ENCODE results near the gene TMPO. TPM values are rescaled to one million over a fixed set of nuclear protein-coding genes. Genes with fewer than 3 reads are reported as not detected.
A peak's percentile ranks its signal among the peaks of the same experiment; 100 is the strongest.
"Not testable (repeated sequence)": the region's sequence is repeated elsewhere in the genome, so short reads cannot be mapped to it uniquely, and the experiment has no call there.

The TMPO gene
- total RNA-seq = 98.7 and 191 TPM in 2 replicates

DNA sequence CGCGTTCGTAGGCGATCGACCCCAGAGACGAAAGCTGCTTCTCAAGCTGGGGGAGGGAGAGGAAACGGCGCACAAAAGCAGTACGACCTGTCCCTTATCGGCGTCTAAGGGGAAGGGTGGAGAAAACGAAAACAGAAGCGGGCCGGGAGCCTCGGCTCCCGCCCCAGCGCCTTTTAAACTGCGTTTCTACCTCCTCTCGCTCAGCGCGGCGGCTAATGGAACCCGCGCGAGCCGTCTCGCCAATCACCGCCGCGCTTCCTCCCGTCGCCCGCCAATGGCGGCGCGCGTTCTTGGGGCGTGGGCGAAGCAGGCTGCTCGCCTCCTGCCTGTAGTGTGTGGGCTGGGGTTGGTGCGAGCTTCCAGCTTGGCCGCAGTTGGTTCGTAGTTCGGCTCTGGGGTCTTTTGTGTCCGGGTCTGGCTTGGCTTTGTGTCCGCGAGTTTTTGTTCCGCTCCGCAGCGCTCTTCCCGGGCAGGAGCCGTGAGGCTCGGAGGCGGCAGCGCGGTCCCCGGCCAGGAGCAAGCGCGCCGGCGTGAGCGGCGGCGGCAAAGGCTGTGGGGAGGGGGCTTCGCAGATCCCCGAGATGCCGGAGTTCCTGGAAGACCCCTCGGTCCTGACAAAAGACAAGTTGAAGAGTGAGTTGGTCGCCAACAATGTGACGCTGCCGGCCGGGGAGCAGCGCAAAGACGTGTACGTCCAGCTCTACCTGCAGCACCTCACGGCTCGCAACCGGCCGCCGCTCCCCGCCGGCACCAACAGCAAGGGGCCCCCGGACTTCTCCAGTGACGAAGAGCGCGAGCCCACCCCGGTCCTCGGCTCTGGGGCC, at the start of gene TMPO:
TSS of gene TMPO (plus strand) at position 304 of the 824 bp plus-strand sequence. CDS start at position 582, 278 bp downstream.
- DNase-seq (ENCODE audit: low read depth, low spot score) = peak; percentile 65

- DNase-seq (ENCODE audit: low read depth, low spot score) = no peak
Measured at GRCh38 chr12:98465950-98466602, 49.3 kb upstream of the TMPO start.

DNA sequence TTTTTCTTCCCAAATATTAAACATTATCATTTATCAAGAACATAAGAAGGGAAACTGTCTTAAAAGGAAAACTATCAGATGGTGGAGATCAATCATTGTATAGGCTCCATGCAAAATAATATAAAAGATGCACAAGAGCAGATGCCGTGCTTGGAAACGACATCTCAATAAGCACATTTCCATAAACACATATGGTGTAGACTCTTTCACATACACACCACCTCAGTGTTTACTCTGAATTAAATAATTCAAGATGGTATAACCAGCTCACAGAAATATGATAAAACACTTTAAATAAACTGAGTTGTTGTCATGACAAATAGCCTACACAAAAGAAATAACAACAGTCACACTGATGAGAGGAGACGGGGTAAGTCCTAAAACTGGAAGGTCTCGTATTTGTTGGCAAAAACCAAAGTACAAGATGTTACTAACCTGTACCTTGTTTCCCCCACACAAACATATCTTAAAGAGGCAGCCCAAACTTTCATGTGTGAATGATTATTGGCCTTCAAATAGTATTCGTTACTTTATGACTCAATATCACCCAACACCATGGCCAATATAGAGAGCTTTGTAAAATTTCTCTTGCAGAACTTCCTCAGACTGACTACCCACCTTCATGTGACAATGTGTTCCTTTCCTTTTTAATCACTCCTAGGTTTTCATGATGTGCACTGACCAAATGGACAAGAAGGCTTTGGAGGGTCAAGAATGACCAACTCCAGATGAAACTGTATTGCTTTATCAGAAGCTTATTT, 48.6 kb upstream of the TMPO start:
- no peak for DNase-seq (ENCODE audit: low read depth, low spot score)

- DNase-seq (ENCODE audit: low read depth, low spot score) = no peak
Measured at GRCh38 chr12:98469109-98469508, 46.3 kb upstream of the TMPO start.

GRCh38 chr12:98470469-98471082, 44.8 kb upstream of the TMPO start:
- DNase-seq (ENCODE audit: low read depth, low spot score) = no peak

DNA sequence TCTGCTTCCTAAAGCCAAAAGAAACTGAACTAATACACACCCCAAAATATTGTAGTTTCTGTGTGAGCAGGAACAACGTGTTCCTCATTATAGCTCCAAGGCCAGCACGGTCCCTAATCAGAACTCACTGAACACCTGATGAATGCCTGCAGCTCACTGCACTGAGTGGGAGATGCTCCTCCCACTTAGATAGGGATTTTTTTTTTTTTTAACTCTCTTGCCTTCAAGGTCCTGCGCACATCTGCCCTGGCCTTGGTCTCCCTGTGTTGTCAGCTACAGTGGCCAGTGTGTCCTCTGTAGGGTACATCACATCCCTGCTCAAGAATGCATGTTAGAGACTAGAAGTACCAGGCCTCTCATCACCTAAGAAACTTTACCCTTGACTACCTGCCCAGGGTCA, 44.3 kb upstream of the TMPO start:
- DNase-seq (ENCODE audit: low read depth, low spot score) = no peak

- no peak for DNase-seq (ENCODE audit: low read depth, low spot score)
Measured at GRCh38 chr12:98475565-98475908, 39.9 kb upstream of the TMPO start.

GRCh38 chr12:98478606-98479005, 36.8 kb upstream of the TMPO start:
- no peak for DNase-seq (ENCODE audit: low read depth, low spot score)

DNA sequence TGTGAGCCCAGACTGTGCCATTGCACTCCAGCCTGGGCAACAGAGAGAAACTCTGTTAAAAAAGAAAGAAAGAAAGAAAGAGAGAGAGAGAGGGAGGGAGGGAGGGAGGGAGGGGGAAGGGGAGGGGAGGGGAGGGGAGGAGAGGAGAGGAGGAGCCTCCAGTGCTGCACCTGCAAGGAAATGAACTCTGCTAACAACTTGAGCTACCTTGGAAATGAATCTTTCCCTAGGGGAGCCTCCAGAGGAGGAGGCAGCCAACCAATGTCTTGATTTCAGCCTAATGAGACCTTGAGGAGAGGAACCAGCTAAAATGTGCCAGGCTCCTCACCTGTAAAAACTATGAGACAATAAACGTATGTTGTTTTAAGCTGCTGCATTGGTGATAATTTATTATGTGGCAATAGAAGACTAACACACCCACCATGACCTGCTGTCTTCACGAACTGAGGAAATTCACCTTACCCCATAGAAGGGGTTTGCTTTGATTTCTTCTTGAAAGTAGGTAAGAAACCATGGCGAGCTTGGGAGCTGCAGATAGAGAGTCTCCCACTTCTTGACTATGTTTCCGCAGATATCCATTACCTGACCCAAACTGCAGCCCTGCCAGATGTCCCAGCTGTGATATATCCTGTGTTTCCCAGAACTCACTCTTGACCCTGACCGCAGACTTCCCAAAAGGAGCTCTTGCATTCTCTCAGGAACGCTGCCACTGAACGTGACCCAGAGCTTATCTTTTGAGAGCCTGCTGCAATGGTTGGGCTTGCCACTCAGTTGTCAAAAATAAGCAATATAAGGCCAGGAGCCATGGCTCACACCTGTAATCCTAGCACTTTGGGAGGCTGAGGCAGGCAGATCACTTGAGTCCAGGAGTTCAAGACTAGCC, 31.5 kb upstream of the TMPO start:
- DNase-seq (ENCODE audit: low read depth, low spot score) = no peak

DNA sequence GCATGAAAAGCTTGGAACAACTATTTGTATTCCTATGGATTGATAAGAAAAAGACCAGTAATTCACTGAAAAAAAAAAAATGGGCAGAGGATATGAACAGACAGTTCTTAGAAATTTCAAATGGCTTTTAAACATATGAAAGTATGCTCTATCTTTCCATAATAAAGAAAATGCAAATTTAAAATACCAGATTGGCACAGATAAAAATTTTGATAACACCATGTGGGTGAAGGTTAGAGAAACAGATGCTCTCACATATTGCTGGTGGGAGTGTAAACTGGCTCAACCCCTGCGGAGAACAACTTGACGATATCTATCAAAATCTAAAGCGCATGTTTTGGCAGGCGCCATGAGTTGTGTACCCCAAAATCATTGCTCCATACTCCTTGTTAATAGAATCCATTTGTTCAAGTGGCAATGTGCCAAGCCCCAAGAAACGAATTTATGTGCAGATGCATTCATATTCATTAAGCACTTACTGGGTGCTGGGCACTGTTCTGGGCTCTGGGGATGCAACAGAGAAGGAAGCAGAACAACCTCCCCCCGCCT, 29.5 kb upstream of the TMPO start:
- no peak for DNase-seq (ENCODE audit: low read depth, low spot score)

GRCh38 chr12:98488416-98488815, 27.0 kb upstream of the TMPO start:
- not testable (repeated sequence) for DNase-seq (ENCODE audit: low read depth, low spot score)

GRCh38 chr12:98489176-98489575, 26.2 kb upstream of the TMPO start:
- no peak for DNase-seq (ENCODE audit: low read depth, low spot score)

- DNase-seq (ENCODE audit: low read depth, low spot score) = peak; percentile 54
Measured at GRCh38 chr12:98490501-98491453, 24.6 kb upstream of the TMPO start.

DNA sequence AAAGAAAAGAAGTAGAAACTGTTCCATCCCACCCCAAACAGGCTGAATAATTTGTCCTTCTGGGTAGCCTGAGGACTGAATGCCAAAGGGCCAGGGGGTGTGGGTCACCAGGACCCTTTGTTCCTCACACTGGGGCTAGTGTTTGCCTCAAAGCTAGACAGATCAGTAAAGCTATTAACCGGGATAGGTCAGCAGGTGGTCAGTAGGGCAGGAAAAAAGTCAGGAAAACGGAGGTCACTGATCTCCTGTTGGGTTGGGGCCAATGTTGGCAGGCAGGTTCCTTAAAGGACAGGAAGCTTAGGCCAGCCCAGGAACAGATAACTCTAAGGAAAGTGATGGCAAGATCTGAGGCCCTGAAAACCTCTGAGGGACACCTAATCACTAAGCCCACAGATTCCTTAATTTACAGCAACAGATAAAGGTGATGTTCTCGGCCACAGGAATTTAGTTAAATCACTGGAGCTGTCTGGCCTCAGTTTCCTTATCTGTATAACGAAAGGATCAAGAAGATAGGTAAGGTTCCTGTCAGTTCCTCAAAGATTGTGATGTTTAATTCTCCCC, 22.7 kb upstream of the TMPO start:
- no peak for DNase-seq (ENCODE audit: low read depth, low spot score)

- DNase-seq (ENCODE audit: low read depth, low spot score) = not testable (repeated sequence)
Measured at GRCh38 chr12:98501266-98501629, 14.1 kb upstream of the TMPO start.

GRCh38 chr12:98503342-98503591, 12.1 kb upstream of the TMPO start:
- DNase-seq (ENCODE audit: low read depth, low spot score) = peak; percentile 76

- DNase-seq (ENCODE audit: low read depth, low spot score) = peak; percentile 52
Measured at GRCh38 chr12:98503592-98504367, 11.6 kb upstream of the TMPO start.

DNA sequence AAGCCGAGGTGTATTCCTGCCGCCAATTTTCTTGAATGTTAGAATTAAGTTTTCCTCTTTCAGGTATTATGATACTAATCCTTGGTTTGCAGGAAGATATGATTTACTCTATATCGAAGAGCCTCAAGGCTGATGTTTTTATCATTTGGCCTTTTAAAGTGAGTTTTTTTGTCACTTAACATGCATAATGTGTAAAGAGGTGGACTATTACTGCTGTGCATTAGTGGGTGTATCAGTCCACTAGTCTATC, 11.1 kb upstream of the TMPO start:
- no peak for DNase-seq (ENCODE audit: low read depth, low spot score)

- no peak for DNase-seq (ENCODE audit: low read depth, low spot score)
Measured at GRCh38 chr12:98509063-98509462, 6.3 kb upstream of the TMPO start.

Measured in pulmonary artery endothelial cell (primary cell).